Fibroblast of mammary gland (primary cell): ENCODE results near the gene CAPZB.

Source experiments
- DNase-seq: peaks from one replicate; pipeline ENCODE4 v3.0.0-alpha.2; 2010; ENCODE audit warnings: low read depth
- H3K4me3 ChIP-seq: 2 replicates; pipeline ENCODE4 v1.5.1; 2011; ENCODE audit warnings: low read depth, mild to moderate bottlenecking, low read length, moderate library complexity; ENCODE audit not compliant: control insufficient read depth
- CTCF ChIP-seq: conservative IDR thresholded peaks from 2 replicates; pipeline ENCODE4 v1.5.1; 2011; ENCODE audit warnings: low read depth, low read length, inconsistent platforms; ENCODE audit not compliant: control insufficient read depth, insufficient read depth

Gene CAPZB

GRCh38 chr1:19369396-19370090 lies 115.8 kb downstream of the CAPZB start:
- no peak overlapping the region for H3K4me3 ChIP-seq
- DNase-seq, result no peak
- TF ChIP-seq CTCF, result no peak

GRCh38 chr1:19368964-19369363 lies 116.4 kb downstream of the CAPZB start:
- TF ChIP-seq CTCF, result no peak
- DNase-seq, result no peak
- no peak overlapping the region for H3K4me3 ChIP-seq

GRCh38 chr1:19368050-19368449 lies 117.3 kb downstream of the CAPZB start:
- no peak for TF ChIP-seq CTCF

GRCh38 chr1:19367584-19368041 lies 117.7 kb downstream of the CAPZB start:
- H3K4me3 ChIP-seq, result no peak overlapping the region
- no peak for DNase-seq
- TF ChIP-seq CTCF, result no peak

More at GRCh38 chr1:19368050-19368449, 117.3 kb downstream of the CAPZB start:
- DNase-seq, result no peak
- H3K4me3 ChIP-seq, result no peak overlapping the region

GRCh38 chr1:19366599-19367536 lies 118.5 kb downstream of the CAPZB start:
- H3K4me3 ChIP-seq, result no peak overlapping the region
- DNase-seq, result no peak
- no peak for TF ChIP-seq CTCF

- no peak overlapping the region for H3K4me3 ChIP-seq
- TF ChIP-seq CTCF, result no peak
- DNase-seq, result peak; percentile 34
Observed at GRCh38 chr1:19365721-19366120, 119.6 kb downstream of the CAPZB start.
